Measurements from ENCODE around the gene WDR83. TPM values are rescaled to one million over a fixed set of nuclear protein-coding genes. Genes with fewer than 3 reads are reported as not detected.

The WDR83 gene
- total RNA-seq, 1 donor from 2014 or later, result 10.9 TPM

GRCh38 chr19:12705169-12705568 is 38.6 kb downstream of the WDR83 start:
- ATAC-seq (no peak), DNase-seq (no peak)
- Histone ChIP-seq H3K27me3 (no peaks in the 10 kb centered on the region), H3K36me3 (peaks cover 96% of the 10 kb centered on the region), H3K4me3 (no peak overlapping the region), H3K4me1 (no peaks in the 10 kb centered on the region), H3K9me3 (no peaks in the 10 kb centered on the region), H3K27ac (no peak overlapping the region)
- TF ChIP-seq, protein P1, sequence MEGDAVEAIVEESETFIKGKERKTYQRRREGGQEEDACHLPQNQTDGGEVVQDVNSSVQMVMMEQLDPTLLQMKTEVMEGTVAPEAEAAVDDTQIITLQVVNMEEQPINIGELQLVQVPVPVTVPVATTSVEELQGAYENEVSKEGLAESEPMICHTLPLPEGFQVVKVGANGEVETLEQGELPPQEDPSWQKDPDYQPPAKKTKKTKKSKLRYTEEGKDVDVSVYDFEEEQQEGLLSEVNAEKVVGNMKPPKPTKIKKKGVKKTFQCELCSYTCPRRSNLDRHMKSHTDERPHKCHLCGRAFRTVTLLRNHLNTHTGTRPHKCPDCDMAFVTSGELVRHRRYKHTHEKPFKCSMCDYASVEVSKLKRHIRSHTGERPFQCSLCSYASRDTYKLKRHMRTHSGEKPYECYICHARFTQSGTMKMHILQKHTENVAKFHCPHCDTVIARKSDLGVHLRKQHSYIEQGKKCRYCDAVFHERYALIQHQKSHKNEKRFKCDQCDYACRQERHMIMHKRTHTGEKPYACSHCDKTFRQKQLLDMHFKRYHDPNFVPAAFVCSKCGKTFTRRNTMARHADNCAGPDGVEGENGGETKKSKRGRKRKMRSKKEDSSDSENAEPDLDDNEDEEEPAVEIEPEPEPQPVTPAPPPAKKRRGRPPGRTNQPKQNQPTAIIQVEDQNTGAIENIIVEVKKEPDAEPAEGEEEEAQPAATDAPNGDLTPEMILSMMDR (IDR thresholded peaks at IDR 0.05), result no peak
- intact Hi-C loops (cut with DNase I), result no loop called here

GRCh38 chr19:12705654-12706331 is 39.2 kb downstream of the WDR83 start:
- Histone ChIP-seq H3K36me3 (peaks cover 98% of the 10 kb centered on the region), H3K9me3 (no peaks in the 10 kb centered on the region), H3K4me1 (no peaks in the 10 kb centered on the region), H3K27ac (no peak overlapping the region), H3K27me3 (no peaks in the 10 kb centered on the region), H3K4me3 (no peak overlapping the region)
- TF ChIP-seq, protein P1 (IDR thresholded peaks at IDR 0.05), result no peak
- no peak for DNase-seq
- intact Hi-C loops (cut with DNase I), result no loop called here
- ATAC-seq, result no peak

- H3K27ac ChIP-seq, result no peak overlapping the region
- no peaks in the 10 kb centered on the region for H3K27me3 ChIP-seq
- TF ChIP-seq, protein P1 (IDR thresholded peaks at IDR 0.05), result no peak
- H3K4me1 ChIP-seq, result no peaks in the 10 kb centered on the region
- H3K4me3 ChIP-seq, result no peak overlapping the region
- intact Hi-C loops (cut with DNase I), result no loop called here
- ATAC-seq (no peak), DNase-seq (no peak)
- peaks cover 98% of the 10 kb centered on the region for H3K36me3 ChIP-seq
- no peaks in the 10 kb centered on the region for H3K9me3 ChIP-seq
Observed at GRCh38 chr19:12706332-12706718, 39.7 kb downstream of the WDR83 start.

DNA sequence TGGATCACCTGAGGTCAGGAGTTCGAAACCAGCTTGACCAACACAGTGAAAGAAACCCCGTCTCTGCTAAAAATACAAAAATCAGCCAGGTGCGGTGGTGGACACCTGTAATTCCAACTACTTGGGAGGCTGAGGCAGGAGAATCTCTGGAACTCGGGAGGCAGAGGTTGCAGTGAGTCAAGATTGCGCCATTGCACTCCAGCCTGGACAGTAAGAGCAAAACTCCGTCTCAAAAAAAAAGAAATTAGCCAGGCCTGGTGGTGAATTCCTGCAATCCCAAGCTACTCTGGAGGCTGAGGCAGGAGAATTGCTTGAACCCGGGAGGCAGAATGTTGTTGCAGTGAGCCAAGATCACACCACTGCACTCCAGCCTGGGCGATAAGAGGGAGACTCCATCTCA is 42.0 kb downstream of the WDR83 start:
- no peak for ATAC-seq
- Histone ChIP-seq H3K36me3 (peaks cover 94% of the 10 kb centered on the region), H3K9me3 (no peaks in the 10 kb centered on the region), H3K27me3 (no peaks in the 10 kb centered on the region), H3K27ac (no peak overlapping the region), H3K4me1 (no peaks in the 10 kb centered on the region), H3K4me3 (no peak overlapping the region)
- intact Hi-C loops (cut with DNase I), result no loop called here
- TF ChIP-seq, protein P1 (IDR thresholded peaks at IDR 0.05), result no peak
- DNase-seq, result no peak

DNA sequence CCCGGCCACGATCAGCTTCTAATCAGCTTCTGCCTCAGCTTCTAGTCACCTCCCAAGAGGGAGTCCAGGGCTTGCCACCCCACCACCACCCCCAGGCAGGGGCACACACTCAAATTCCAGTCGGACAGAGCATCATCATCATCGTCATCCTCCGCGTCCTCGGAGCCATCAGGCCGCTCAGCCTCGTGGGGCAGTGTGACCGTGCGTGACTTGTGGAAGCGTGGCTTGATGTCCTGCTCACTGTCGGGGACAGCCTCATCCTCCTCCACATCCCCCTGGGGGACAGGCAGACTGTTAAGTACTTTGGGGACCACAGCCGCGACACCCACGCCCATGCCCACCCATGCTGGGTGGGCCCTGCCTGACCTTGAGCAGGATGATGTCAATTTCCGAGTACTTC is 44.6 kb downstream of the WDR83 start:
- Histone ChIP-seq H3K4me3 (no peak overlapping the region), H3K36me3 (peaks cover 91% of the 10 kb centered on the region)
- intact Hi-C loops (cut with DNase I), result no loop called here

More for the DNA sequence above, 44.6 kb downstream of the WDR83 start:
- TF ChIP-seq, protein P1 (IDR thresholded peaks at IDR 0.05), result no peak
- Histone ChIP-seq H3K4me1 (no peaks in the 10 kb centered on the region), H3K27ac (no peak overlapping the region), H3K9me3 (no peaks in the 10 kb centered on the region), H3K27me3 (no peaks in the 10 kb centered on the region)
- no peak for ATAC-seq
- no peak for DNase-seq

All from upper lobe of right lung (tissue), 1 donor.